ENCODE results near the gene SPATC1L.

DNA sequence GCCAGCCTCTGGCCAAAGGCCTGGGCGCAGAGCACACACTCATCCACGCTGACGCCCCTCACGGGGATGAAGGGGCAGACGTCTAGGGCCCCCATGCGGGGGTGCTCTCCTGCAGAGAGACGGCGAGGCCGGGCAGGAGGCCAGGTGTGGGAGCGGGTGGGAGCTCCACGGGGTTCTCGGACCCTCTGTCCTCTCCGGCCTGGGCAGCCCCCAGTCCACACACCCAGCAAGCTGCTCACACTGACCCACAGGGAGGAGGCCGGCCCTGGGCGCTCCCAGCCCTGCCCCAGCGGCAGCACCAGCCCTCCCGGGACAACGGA, 31.4 kb downstream of the SPATC1L start:
- no peak for TF ChIP-seq FOXK2 (IDR thresholded peaks at IDR 0.05)
- no peak for TF ChIP-seq FOXM1 (IDR thresholded peaks at IDR 0.05; ENCODE audit: borderline replicate concordance)
- TF ChIP-seq L3MBTL2 (conservative IDR thresholded peaks at IDR 0.05): no peak
- TF ChIP-seq TARDBP (IDR thresholded peaks at IDR 0.05): no peak
- TF ChIP-seq ARNT (IDR thresholded peaks at IDR 0.05): no peak
- TF ChIP-seq BHLHE40 (IDR thresholded peaks at IDR 0.05; ENCODE audit: borderline replicate concordance): no peak
- no peak for TF ChIP-seq NFRKB (IDR thresholded peaks at IDR 0.05)
- TF ChIP-seq HDGF (IDR thresholded peaks at IDR 0.05; ENCODE audit: borderline replicate concordance): no peak
- no peak for TF ChIP-seq LEF1 (IDR thresholded peaks at IDR 0.05; ENCODE audit: borderline replicate concordance)
- no peak for TF ChIP-seq ELF4 (IDR thresholded peaks at IDR 0.05)

Measured in HEK293T (cell line).